LNCAP (cell line): Measurements from ENCODE around the gene AP5Z1.

Experiments used
- CTCF ChIP-seq: fragments of 450-650 bp; IDR thresholded peaks from 2 replicates; pipeline ENCODE4 v1.5.1; 2017; ENCODE audit warnings: mild to moderate bottlenecking

Gene AP5Z1

DNA sequence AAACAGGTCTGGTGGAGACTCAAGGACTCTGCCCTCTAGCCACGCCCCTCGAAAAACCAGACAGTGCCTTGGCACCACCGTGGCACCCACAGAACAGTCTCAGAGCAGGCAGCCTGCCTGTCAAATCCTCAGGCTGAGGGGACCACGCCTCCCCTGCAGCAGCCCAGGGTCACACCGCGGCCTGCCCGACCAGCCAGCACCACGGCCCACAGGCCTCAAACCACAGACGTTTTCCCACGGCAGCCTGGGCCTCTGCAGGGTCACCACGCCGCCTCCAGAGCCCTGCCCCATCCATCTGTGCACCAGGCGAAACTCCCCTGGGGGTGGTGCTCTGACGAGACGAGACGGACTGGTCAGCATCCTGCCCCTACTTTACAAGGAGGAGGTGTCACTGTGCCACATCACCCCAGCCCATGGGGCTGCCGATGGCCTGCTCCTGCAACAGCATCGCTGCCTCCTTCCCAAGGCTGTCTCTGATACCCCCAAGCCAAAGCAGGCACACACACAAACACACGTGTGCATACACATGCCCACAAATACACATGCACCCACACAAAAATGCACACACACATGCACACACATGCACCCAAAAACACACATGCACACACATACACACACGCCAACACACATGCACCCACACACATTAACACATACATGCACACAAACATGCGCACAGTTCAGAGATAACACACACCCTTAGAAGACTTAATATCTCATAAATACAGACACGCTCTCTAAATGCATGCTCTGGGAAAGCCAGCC, 61.8 kb downstream of the AP5Z1 start:
- no peak for TF ChIP-seq CTCF

DNA sequence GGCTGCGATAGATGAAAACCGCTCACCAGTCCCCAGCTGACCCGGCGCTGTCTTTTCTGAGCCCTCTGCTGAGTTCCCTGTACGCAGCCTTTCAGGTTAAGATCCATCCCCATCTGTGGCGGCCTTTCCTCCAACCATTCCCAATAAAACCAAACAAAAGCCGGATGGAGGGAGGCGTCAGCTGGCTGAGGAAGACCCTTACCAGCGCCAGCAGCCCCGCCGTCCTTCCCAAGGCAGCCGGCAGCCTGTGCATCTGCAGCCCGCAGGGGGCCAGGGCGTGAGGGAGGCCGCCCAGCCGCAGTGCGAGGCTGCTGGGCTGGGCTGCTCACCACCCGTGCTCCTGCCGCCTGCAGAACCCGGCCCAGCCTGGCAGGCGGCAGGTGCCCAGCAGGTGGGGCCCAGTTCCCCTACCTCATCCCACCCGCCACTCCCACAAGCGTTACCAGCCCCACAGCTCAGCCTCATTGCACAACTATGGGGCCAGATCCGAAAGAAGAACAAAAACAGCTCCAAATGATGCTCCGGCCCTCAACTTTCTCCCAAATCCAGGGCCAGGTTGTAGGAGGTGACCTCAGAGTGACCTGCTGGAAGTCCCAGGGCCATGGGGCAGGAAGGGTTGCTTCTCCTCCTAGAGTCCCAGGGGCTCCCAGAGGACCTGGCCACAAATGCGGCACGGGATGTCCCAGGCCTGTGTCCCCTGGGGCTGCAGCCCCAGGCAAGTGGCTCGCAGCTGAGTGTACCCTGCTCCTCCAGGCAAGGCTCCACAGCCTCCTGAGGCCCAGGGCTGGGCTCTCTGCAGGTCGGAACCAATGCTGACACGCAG, 62.6 kb downstream of the AP5Z1 start:
- no peak for TF ChIP-seq CTCF

DNA sequence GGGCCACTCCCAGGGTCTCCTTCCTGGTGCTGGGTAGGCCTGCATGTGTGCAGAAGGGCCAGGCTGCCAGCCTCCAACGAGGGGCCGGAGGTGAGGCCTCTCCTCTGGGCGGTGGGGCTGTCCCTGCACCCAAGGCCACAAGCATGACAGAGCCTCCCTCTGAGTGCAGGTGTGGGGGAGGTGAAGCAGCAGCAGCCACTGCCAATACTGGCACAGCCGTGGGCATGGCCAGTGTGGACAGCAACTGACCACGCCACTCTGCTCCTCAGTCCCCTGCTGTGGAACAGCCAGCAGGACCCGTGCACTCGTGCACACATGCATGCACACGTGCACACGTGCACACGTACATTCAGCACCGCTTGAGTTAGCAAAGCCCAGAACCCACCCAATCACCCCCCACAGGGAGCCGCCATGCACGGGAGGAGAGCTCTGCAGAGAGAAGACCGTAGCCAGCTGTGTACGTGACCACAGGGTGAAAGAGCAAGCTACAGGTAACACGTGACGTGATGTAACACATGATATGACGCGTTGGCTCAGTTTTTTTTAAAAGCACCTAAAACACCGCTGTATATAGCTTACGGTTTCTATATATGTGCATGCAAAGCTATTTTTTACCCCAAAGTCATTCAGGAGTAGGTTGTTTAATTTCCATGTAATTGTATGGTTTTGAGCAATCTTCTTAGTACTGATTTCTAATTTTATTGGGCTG, 63.4 kb downstream of the AP5Z1 start:
- TF ChIP-seq CTCF, result no peak

DNA sequence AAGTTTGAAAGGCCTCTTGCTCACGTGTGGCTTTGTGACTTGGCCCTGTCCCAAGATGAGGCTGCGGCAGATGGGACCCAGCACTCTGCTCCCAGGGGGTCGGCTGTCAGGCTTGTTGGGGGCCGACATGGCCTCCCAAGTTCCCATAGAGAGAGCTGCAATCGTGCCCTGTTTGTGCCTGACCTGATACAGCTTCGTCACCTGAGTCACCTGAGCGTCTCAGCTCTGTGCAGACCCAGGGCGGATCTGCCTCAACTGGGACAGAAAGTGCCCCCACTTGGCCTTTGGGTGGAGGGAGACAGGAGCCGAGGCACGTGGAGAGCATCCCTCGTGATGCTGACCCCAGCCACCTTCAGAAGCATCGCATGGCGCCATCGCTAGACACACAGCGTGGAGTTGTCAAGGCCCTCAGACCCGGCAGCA, 64.7 kb downstream of the AP5Z1 start:
- no peak for TF ChIP-seq CTCF
